Neural cell (in vitro differentiated cells): ENCODE measurements around the gene USO1. TPM values are rescaled to one million over a fixed set of nuclear protein-coding genes. Genes with fewer than 3 reads are reported as not detected.
"Not testable (repeated sequence)": the region's sequence is repeated elsewhere in the genome, so short reads cannot be mapped to it uniquely, and the experiment has no call there.

Experiments used
- H2AFZ ChIP-seq: fragments of 200-600, 300-800 bp; sonication (generic), shearing (Covaris generic); 2 replicates; pipeline ENCODE4 v1.6.0; 2014; ENCODE audit warnings: low read depth, mild to moderate bottlenecking, antibody characterized with exemption, low read length, moderate library complexity
- H3F3A ChIP-seq: fragments of 200-600 bp; shearing (Covaris generic); 2 replicates; pipeline ENCODE4 v1.6.1; 2016; ENCODE audit warnings: mild to moderate bottlenecking, moderate library complexity, mixed read lengths, antibody characterized with exemption, low read length; ENCODE audit not compliant: insufficient read depth, poor library complexity, severe bottlenecking
- H3K27ac ChIP-seq: fragments of 200-600, 300-800 bp; sonication (generic), shearing (Covaris generic); 2 replicates; pipeline ENCODE4 v1.5.1; 2014; ENCODE audit warnings: mild to moderate bottlenecking, low read length, moderate library complexity
- H3K27me3 ChIP-seq: fragments of 300-800, 200-600 bp; sonication (generic), shearing (Covaris generic); 2 replicates; pipeline ENCODE4 v1.6.0; 2014; ENCODE audit warnings: mild to moderate bottlenecking, low read depth, low read length, moderate library complexity; ENCODE audit not compliant: insufficient read depth
- H3K36me3 ChIP-seq: fragments of 300-800, 200-600 bp; sonication (generic), shearing (Covaris generic); 2 replicates; pipeline ENCODE4 v1.5.1; 2014; ENCODE audit warnings: mild to moderate bottlenecking, antibody characterized with exemption, low read length, moderate library complexity; ENCODE audit not compliant: insufficient read depth
- H3K4me2 ChIP-seq: fragments of 300-800, 200-600 bp; sonication (generic), shearing (Covaris generic); 2 replicates; pipeline ENCODE4 v1.6.0; 2014; ENCODE audit warnings: mild to moderate bottlenecking, low read length
- H3K4me3 ChIP-seq: fragments of 300-800, 200-600 bp; sonication (generic), shearing (Covaris generic); 2 replicates; pipeline ENCODE4 v1.5.1; 2014; ENCODE audit warnings: mild to moderate bottlenecking, low read length, moderate library complexity
- H3K79me2 ChIP-seq: fragments of 200-600 bp; shearing (Covaris generic); replicated peaks from 2 replicates; pipeline ENCODE4 v1.6.0; 2014; ENCODE audit warnings: mild to moderate bottlenecking, low read length, moderate library complexity; ENCODE audit not compliant: insufficient read depth
- H3K9ac ChIP-seq: fragments of 300-800, 200-600 bp; sonication (generic), shearing (Covaris generic); 2 replicates; pipeline ENCODE4 v1.6.1; 2016; ENCODE audit warnings: mild to moderate bottlenecking, low read length, mixed read lengths
- H3K9me2 ChIP-seq: fragments of 200-600 bp; shearing (Covaris generic); 2 replicates; pipeline ENCODE4 v1.6.1; 2016; ENCODE audit warnings: mild to moderate bottlenecking, low read length, mixed read lengths; ENCODE audit not compliant: insufficient read depth
- H3K9me3 ChIP-seq: fragments of 200-600, 300-800 bp; sonication (generic), shearing (Covaris generic); 2 replicates; pipeline ENCODE4 v1.6.1; 2016; ENCODE audit warnings: mild to moderate bottlenecking, mixed run types, low read length, moderate library complexity, mixed read lengths
- H4K20me1 ChIP-seq: fragments of 200-600 bp; shearing (Covaris generic); 2 replicates; pipeline ENCODE4 v1.6.1; 2016; ENCODE audit warnings: mild to moderate bottlenecking, mixed run types; ENCODE audit not compliant: insufficient read depth
- CTCF ChIP-seq: fragments of 450-650 bp; IDR thresholded peaks from 2 replicates; pipeline ENCODE4 v1.5.1; 2014; ENCODE audit warnings: antibody characterized with exemption, mild to moderate bottlenecking, moderate library complexity; ENCODE audit not compliant: poor library complexity, severe bottlenecking
- EP300 ChIP-seq: fragments of 450-650 bp; conservative IDR thresholded peaks from 2 replicates; pipeline ENCODE4 v1.6.1; 2014; ENCODE audit warnings: antibody characterized with exemption, mild to moderate bottlenecking, moderate library complexity; ENCODE audit not compliant: poor library complexity, severe bottlenecking
- EZH2 ChIP-seq: fragments of 200-600, 300-800 bp; shearing (Covaris generic), sonication (generic); IDR thresholded peaks from 2 replicates; pipeline ENCODE4 v1.6.1; 2014; ENCODE audit warnings: antibody characterized with exemption, low read length, borderline replicate concordance, mild to moderate bottlenecking; ENCODE audit not compliant: insufficient read depth, poor library complexity, severe bottlenecking
- MXI1 ChIP-seq: fragments of 450-650 bp; conservative IDR thresholded peaks from 2 replicates; pipeline ENCODE4 v1.6.1; 2014; ENCODE audit warnings: antibody characterized with exemption, mild to moderate bottlenecking; ENCODE audit not compliant: poor library complexity, severe bottlenecking
- RAD21 ChIP-seq: fragments of 450-650 bp; conservative IDR thresholded peaks from 2 replicates; pipeline ENCODE4 v1.6.1; 2014; ENCODE audit warnings: antibody characterized with exemption, mild to moderate bottlenecking, moderate library complexity
- SMC3 ChIP-seq: fragments of 450-650 bp; conservative IDR thresholded peaks from 2 replicates; pipeline ENCODE4 v1.6.1; 2014; ENCODE audit warnings: antibody characterized with exemption, mild to moderate bottlenecking, moderate library complexity; ENCODE audit not compliant: poor library complexity
- TAF1 ChIP-seq: IDR thresholded peaks from 2 replicates; pipeline ENCODE4 v1.6.1; 2012; ENCODE audit warnings: low read depth
- polyA plus RNA-seq: library from polyadenylated mRNA; depleted of rRNA; stranded (reverse); fragments of >200 nt; gene quantifications from 2 replicates; pipeline ENCODE4 v1.2.3, GENCODE V29; 2014
- TF ChIP-seq, protein P1 (sequence below): IDR thresholded peaks from 2 replicates; pipeline ENCODE4 v1.6.1; 2012; ENCODE audit warnings: borderline replicate concordance

Gene USO1
- polyA plus RNA-seq, 1 donor from 2014 or later = 40.0 TPM

DNA sequence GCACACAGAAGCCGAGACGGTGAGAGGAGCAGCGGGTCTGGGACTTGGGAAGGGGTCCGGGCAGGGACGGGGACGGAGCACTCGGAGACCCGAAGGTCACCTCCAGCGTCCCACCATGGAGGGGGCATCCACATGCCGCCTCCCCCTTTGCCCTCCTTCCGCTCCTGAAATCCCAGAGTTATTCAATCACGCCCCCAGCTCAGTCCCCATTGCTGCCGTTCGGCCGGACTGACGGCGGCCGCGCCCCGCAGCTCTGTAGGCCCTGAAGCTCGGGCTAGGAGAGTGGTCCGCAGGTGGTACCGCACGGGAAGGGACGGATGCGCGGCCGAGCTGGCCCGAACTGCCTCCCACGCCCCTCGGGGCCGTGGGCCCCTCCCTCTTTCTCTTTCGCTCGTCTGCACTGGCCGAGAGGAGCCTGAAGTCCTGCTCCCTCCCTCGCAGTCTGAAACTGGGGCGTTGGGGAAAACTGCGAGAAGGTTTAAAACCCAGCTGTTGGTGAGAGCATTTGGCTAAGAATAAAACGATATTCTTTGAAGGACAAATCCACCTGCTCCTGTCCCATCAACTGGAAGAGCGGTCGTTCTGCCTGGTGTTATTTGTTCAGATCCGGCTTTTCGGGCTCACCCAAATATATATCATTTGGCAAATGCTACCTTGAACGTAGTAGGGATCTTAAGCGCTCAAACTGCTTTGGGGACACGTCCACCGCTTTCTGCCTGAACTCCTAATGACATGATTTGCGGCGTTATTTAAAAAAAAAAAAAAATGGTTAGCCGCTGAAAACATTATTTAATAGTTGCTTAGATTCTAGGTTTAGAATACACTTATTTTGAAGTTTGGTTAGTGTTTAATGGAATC, 719 bp downstream of the USO1 start:
- Histone ChIP-seq H2AFZ (peak overlapping the region; percentile 97), H3K9me3 (no peaks in the 10 kb centered on the region), H3K36me3 (no peaks in the 10 kb centered on the region), H3K79me2 (peaks cover 61% of the 10 kb centered on the region), H3K27ac (peak overlapping the region; percentile 93), H3K9ac (peak overlapping the region; percentile 89), H3K4me2 (peak overlapping the region; percentile 60), H4K20me1 (no peaks in the 10 kb centered on the region), H3K27me3 (no peaks in the 10 kb centered on the region), H3K4me3 (peak overlapping the region; percentile 100), H3F3A (no peaks in the 10 kb centered on the region), H3K9me2 (no peaks in the 10 kb centered on the region)
- TF ChIP-seq MXI1 (no peak), EZH2 (no peak), TAF1 (no peak), RAD21 (no peak), SMC3 (peak; percentile 14), CTCF (no peak), EP300 (no peak)
- TF ChIP-seq, protein P1, sequence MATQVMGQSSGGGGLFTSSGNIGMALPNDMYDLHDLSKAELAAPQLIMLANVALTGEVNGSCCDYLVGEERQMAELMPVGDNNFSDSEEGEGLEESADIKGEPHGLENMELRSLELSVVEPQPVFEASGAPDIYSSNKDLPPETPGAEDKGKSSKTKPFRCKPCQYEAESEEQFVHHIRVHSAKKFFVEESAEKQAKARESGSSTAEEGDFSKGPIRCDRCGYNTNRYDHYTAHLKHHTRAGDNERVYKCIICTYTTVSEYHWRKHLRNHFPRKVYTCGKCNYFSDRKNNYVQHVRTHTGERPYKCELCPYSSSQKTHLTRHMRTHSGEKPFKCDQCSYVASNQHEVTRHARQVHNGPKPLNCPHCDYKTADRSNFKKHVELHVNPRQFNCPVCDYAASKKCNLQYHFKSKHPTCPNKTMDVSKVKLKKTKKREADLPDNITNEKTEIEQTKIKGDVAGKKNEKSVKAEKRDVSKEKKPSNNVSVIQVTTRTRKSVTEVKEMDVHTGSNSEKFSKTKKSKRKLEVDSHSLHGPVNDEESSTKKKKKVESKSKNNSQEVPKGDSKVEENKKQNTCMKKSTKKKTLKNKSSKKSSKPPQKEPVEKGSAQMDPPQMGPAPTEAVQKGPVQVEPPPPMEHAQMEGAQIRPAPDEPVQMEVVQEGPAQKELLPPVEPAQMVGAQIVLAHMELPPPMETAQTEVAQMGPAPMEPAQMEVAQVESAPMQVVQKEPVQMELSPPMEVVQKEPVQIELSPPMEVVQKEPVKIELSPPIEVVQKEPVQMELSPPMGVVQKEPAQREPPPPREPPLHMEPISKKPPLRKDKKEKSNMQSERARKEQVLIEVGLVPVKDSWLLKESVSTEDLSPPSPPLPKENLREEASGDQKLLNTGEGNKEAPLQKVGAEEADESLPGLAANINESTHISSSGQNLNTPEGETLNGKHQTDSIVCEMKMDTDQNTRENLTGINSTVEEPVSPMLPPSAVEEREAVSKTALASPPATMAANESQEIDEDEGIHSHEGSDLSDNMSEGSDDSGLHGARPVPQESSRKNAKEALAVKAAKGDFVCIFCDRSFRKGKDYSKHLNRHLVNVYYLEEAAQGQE = no peak

GRCh38 chr4:75725942-75726538, 1.7 kb downstream of the USO1 start:
- Histone ChIP-seq H3K79me2 (peaks cover 58% of the 10 kb centered on the region), H3K9ac (peak overlapping the region; percentile 89), H3K4me3 (peak overlapping the region; percentile 100), H3K4me2 (peak overlapping the region; percentile 60)
- H3K27ac ChIP-seq, H4K20me1 ChIP-seq, H3K36me3 ChIP-seq, H2AFZ ChIP-seq, H3K9me3 ChIP-seq, H3K9me2 ChIP-seq, H3K27me3 ChIP-seq, H3F3A ChIP-seq: not testable (repeated sequence)
